ENCODE data around the gene TRIM25. TPM values are rescaled to one million over a fixed set of nuclear protein-coding genes. Genes with fewer than 3 reads are reported as not detected.
A peak's percentile ranks its signal among the peaks of the same experiment; 100 is the strongest.

TRIM25 gene
- total RNA-seq, 1 experiment from 2014 or later, result 49.0 TPM

DNA sequence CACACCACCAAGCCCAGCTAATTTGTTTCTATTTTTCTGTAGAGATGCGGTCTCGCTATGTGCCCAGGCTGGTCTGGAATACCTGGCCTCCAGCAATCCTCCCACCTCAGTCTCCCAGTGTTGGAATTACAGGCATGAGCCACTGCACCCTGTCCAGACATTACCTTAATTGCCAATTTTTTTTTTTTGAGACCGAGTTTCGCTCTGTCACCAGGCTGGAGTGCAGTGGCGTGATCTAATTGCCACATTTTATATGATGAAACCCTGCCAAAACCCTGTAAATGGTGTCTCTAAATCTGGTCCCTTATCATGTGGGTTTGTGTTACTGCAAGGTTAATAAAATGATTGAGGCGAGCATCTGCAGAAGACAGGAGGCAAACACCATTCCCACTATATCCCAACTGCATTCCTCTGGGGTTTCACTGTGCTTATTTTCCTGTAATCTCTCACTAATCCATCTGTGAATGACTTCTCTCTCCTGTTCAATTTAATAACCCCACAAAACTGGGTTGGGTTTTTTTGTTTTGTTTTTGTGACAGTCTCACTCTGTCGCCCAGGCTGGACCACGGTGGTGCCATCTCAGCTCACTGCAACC is 19.4 kb upstream of the TRIM25 start:
- Histone ChIP-seq H3K9me2 (replicated peaks; ENCODE audit: insufficient read depth, low read length) (no peaks in the 10 kb centered on the region), H3K79me2 (ENCODE audit: low read length) (no peaks in the 10 kb centered on the region), H4K20me1 (ENCODE audit: insufficient read depth, low read depth, low read length) (no peaks in the 10 kb centered on the region), H3K9me3 (ENCODE audit: low read length) (peaks cover 14% of the 10 kb centered on the region; the same call in 1 of the 2 replicates), H3K4me1 (ENCODE audit: low read length) (peaks cover 10% of the 10 kb centered on the region), H2AFZ (ENCODE audit: low read length) (no peak overlapping the region), H3K4me3 (ENCODE audit: low read length) (no peak overlapping the region), H3K27ac (ENCODE audit: low read length) (no peak overlapping the region), H3K4me2 (ENCODE audit: low read depth, low read length, poor library complexity, severe bottlenecking) (no peak overlapping the region), H3K27me3 (ENCODE audit: low read length) (no peaks in the 10 kb centered on the region), H3K36me3 (ENCODE audit: insufficient read depth, low read length) (peaks cover 21% of the 10 kb centered on the region; the same call in 1 of the 2 replicates), H3K9ac (ENCODE audit: low read length) (no peak overlapping the region)
- no peak for DNase-seq

DNA sequence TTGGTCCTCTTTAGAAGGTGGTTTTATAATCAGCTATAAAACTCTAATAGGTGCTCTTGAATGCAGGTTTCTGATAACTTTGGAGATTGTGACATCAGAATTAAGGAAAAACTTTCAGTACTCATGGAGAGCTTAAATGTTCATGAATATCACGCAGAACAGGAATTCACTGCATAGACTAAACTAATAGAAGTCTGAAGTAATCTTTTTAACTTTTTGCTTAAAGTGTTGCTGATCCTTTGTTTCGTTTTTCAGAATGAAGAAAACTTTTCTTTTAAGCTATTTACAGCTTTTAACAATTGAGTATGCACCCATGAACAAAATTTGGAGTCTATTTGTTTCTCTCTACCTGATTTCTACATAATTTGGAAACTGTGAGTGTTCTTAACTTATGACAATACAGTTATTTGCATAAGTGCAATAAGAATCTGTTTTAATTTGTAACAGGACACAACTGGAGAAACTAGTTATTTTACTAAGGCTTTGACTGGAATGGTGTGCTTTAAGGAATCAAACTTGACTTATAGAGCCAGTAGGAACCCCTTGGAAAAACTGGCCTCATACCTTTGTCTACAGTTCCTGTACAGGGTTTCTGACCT is 17.0 kb upstream of the TRIM25 start:
- Histone ChIP-seq H3K4me3 (ENCODE audit: low read length) (no peak overlapping the region), H4K20me1 (ENCODE audit: insufficient read depth, low read depth, low read length) (no peaks in the 10 kb centered on the region), H3K27ac (ENCODE audit: low read length) (no peak overlapping the region), H3K36me3 (ENCODE audit: insufficient read depth, low read length) (0 out of 2 replicates have a peak, but pooled peaks cover 3% of the 10 kb centered on the region), H3K79me2 (ENCODE audit: low read length) (no peaks in the 10 kb centered on the region), H3K9ac (ENCODE audit: low read length) (no peak overlapping the region), H2AFZ (ENCODE audit: low read length) (no peak overlapping the region), H3K4me1 (ENCODE audit: low read length) (peaks cover 10% of the 10 kb centered on the region), H3K4me2 (ENCODE audit: low read depth, low read length, poor library complexity, severe bottlenecking) (no peak overlapping the region), H3K9me2 (replicated peaks; ENCODE audit: insufficient read depth, low read length) (no peaks in the 10 kb centered on the region), H3K9me3 (ENCODE audit: low read length) (peaks cover 14% of the 10 kb centered on the region; the same call in 1 of the 2 replicates), H3K27me3 (ENCODE audit: low read length) (no peaks in the 10 kb centered on the region)
- DNase-seq, result no peak

DNA sequence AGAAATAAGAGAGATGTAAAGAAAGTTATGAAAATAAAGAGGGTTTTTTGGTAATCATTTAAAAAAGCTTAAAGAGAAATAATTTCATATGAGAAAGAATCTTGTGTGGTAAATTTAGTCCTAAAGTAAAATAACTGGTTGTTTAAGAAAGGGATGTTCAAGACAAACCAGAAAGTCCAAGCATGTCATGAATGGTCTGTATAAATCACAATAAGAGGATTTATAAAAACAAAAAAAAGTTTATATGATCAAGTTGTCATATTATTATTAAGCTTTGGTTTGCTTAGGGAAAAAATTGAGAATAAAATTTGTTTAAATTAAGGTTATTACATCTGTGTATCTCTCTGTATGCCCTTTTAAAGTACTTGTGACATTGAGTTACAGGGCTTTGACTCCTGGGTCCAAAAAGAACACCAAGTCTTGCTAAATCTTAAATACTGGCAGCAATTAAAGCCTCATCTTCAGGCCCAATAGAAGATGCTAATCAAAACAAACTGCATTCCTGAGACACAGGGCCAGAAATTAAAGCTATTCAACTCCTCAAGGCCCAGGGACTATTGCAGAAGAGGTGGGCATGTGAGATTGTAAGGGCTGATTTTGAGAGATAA is 15.6 kb upstream of the TRIM25 start:
- Histone ChIP-seq H2AFZ (ENCODE audit: low read length) (no peak overlapping the region), H3K27me3 (ENCODE audit: low read length) (no peaks in the 10 kb centered on the region), H3K4me3 (ENCODE audit: low read length) (no peak overlapping the region), H3K9me3 (ENCODE audit: low read length) (peaks cover 14% of the 10 kb centered on the region; the same call in 1 of the 2 replicates), H3K4me2 (ENCODE audit: low read depth, low read length, poor library complexity, severe bottlenecking) (no peak overlapping the region), H3K36me3 (ENCODE audit: insufficient read depth, low read length) (0 out of 2 replicates have a peak, but pooled peaks cover 3% of the 10 kb centered on the region), H3K9me2 (replicated peaks; ENCODE audit: insufficient read depth, low read length) (no peaks in the 10 kb centered on the region), H3K4me1 (ENCODE audit: low read length) (no peaks in the 10 kb centered on the region), H4K20me1 (ENCODE audit: insufficient read depth, low read depth, low read length) (no peaks in the 10 kb centered on the region), H3K27ac (ENCODE audit: low read length) (no peak overlapping the region), H3K9ac (ENCODE audit: low read length) (no peak overlapping the region), H3K79me2 (ENCODE audit: low read length) (no peaks in the 10 kb centered on the region)
- peak; percentile 49 for DNase-seq

GRCh38 chr17:56928586-56928985 is 14.7 kb upstream of the TRIM25 start:
- Histone ChIP-seq H3K4me2 (ENCODE audit: low read depth, low read length, poor library complexity, severe bottlenecking) (no peak overlapping the region), H3K9me3 (ENCODE audit: low read length) (peaks cover 14% of the 10 kb centered on the region; the same call in 1 of the 2 replicates), H3K4me3 (ENCODE audit: low read length) (no peak overlapping the region), H3K4me1 (ENCODE audit: low read length) (no peaks in the 10 kb centered on the region), H3K9ac (ENCODE audit: low read length) (no peak overlapping the region), H3K27ac (ENCODE audit: low read length) (no peak overlapping the region), H3K9me2 (replicated peaks; ENCODE audit: insufficient read depth, low read length) (no peaks in the 10 kb centered on the region), H3K79me2 (ENCODE audit: low read length) (no peaks in the 10 kb centered on the region), H3K27me3 (ENCODE audit: low read length) (no peaks in the 10 kb centered on the region), H3K36me3 (ENCODE audit: insufficient read depth, low read length) (no peaks in the 10 kb centered on the region), H2AFZ (ENCODE audit: low read length) (no peak overlapping the region), H4K20me1 (ENCODE audit: insufficient read depth, low read depth, low read length) (no peaks in the 10 kb centered on the region)
- no peak for DNase-seq

- Histone ChIP-seq H3K9ac (ENCODE audit: low read length) (no peak overlapping the region), H3K36me3 (ENCODE audit: insufficient read depth, low read length) (no peaks in the 10 kb centered on the region), H3K27ac (ENCODE audit: low read length) (no peak overlapping the region), H3K4me2 (ENCODE audit: low read depth, low read length, poor library complexity, severe bottlenecking) (no peak overlapping the region), H3K27me3 (ENCODE audit: low read length) (no peaks in the 10 kb centered on the region), H3K9me3 (ENCODE audit: low read length) (peaks cover 14% of the 10 kb centered on the region; the same call in 1 of the 2 replicates), H3K9me2 (replicated peaks; ENCODE audit: insufficient read depth, low read length) (no peaks in the 10 kb centered on the region), H2AFZ (ENCODE audit: low read length) (no peak overlapping the region), H3K4me3 (ENCODE audit: low read length) (no peak overlapping the region), H3K79me2 (ENCODE audit: low read length) (no peaks in the 10 kb centered on the region), H4K20me1 (ENCODE audit: insufficient read depth, low read depth, low read length) (no peaks in the 10 kb centered on the region), H3K4me1 (ENCODE audit: low read length) (no peaks in the 10 kb centered on the region)
- DNase-seq, result no peak
These were observed 12.9 kb upstream of the TRIM25 start for GRCh38 chr17:56926704-56927103.

DNA sequence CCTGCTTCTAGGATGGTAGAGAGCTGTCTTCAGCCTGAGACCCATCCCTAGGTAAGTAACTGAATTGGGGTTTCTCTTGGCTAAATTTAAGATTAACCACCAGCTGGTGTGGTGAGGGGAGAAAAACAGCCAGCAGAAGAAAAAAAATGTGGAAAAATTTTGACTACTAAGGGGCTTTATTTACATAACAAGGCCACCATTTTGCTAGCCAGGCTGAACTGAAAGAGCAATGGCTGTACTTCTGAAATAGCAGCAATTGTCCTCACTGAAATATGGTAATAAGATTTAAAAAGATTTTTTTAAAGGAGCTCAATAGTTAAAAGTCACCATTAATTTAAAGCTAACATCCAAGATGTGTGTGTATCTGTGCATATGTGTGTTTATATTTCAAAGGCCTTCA is 12.4 kb upstream of the TRIM25 start:
- H3K4me1 ChIP-seq (ENCODE audit: low read length), result no peaks in the 10 kb centered on the region
- peaks cover 14% of the 10 kb centered on the region; the same call in 1 of the 2 replicates for H3K9me3 ChIP-seq (ENCODE audit: low read length)
- H3K27ac ChIP-seq (ENCODE audit: low read length), result no peak overlapping the region
- H3K36me3 ChIP-seq (ENCODE audit: insufficient read depth, low read length), result no peaks in the 10 kb centered on the region
- no peak overlapping the region for H3K4me2 ChIP-seq (ENCODE audit: low read depth, low read length, poor library complexity, severe bottlenecking)
- H3K27me3 ChIP-seq (ENCODE audit: low read length), result no peaks in the 10 kb centered on the region
- H4K20me1 ChIP-seq (ENCODE audit: insufficient read depth, low read depth, low read length), result no peaks in the 10 kb centered on the region
- no peak for DNase-seq
- no peaks in the 10 kb centered on the region for H3K79me2 ChIP-seq (ENCODE audit: low read length)
- no peaks in the 10 kb centered on the region for H3K9me2 ChIP-seq (replicated peaks; ENCODE audit: insufficient read depth, low read length)
- H3K4me3 ChIP-seq (ENCODE audit: low read length), result no peak overlapping the region
- no peak overlapping the region for H2AFZ ChIP-seq (ENCODE audit: low read length)
- H3K9ac ChIP-seq (ENCODE audit: low read length), result no peak overlapping the region

DNA sequence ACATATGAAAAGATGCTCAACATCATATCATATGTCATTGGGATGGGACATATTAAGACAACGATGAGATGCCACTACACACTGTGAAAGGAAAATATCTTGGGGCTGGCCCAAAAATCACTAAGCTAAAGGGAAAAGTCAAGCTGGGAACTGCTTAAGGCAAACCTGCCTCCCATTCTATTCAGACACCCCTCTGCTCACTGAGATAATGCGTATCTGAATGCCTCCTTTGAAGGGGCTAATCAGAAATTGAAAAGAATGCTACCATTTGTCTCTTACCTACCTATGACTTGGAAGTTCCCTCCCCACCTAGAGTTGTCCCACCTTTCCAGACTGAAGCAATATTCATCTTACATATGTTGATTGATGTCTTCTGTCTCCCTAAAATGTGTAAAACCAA is 11.2 kb upstream of the TRIM25 start:
- Histone ChIP-seq H3K4me2 (ENCODE audit: low read depth, low read length, poor library complexity, severe bottlenecking) (no peak overlapping the region), H4K20me1 (ENCODE audit: insufficient read depth, low read depth, low read length) (no peaks in the 10 kb centered on the region), H3K27me3 (ENCODE audit: low read length) (no peaks in the 10 kb centered on the region), H3K79me2 (ENCODE audit: low read length) (no peaks in the 10 kb centered on the region), H3K9me3 (ENCODE audit: low read length) (peaks cover 11% of the 10 kb centered on the region; the same call in 1 of the 2 replicates), H3K27ac (ENCODE audit: low read length) (no peak overlapping the region), H3K9me2 (replicated peaks; ENCODE audit: insufficient read depth, low read length) (no peaks in the 10 kb centered on the region), H3K4me3 (ENCODE audit: low read length) (no peak overlapping the region), H3K9ac (ENCODE audit: low read length) (no peak overlapping the region), H3K36me3 (ENCODE audit: insufficient read depth, low read length) (no peaks in the 10 kb centered on the region), H2AFZ (ENCODE audit: low read length) (no peak overlapping the region), H3K4me1 (ENCODE audit: low read length) (no peaks in the 10 kb centered on the region)
- DNase-seq, result no peak

GRCh38 chr17:56919717-56920116 is 5.9 kb upstream of the TRIM25 start:
- Histone ChIP-seq H3K79me2 (ENCODE audit: low read length) (no peaks in the 10 kb centered on the region), H3K36me3 (ENCODE audit: insufficient read depth, low read length) (no peaks in the 10 kb centered on the region), H3K9me3 (ENCODE audit: low read length) (peaks cover 10% of the 10 kb centered on the region), H2AFZ (ENCODE audit: low read length) (no peak overlapping the region), H3K27ac (ENCODE audit: low read length) (no peak overlapping the region), H3K4me2 (ENCODE audit: low read depth, low read length, poor library complexity, severe bottlenecking) (no peak overlapping the region), H3K4me1 (ENCODE audit: low read length) (peaks cover 10% of the 10 kb centered on the region), H3K9ac (ENCODE audit: low read length) (no peak overlapping the region), H3K9me2 (replicated peaks; ENCODE audit: insufficient read depth, low read length) (no peaks in the 10 kb centered on the region), H3K4me3 (ENCODE audit: low read length) (no peak overlapping the region), H3K27me3 (ENCODE audit: low read length) (no peaks in the 10 kb centered on the region; the same call in 1 of the 2 replicates), H4K20me1 (ENCODE audit: insufficient read depth, low read depth, low read length) (no peaks in the 10 kb centered on the region)
- no peak for DNase-seq
